Sciatic nerve (tissue), 2 donors: ENCODE data around the gene KRT39. TPM values are rescaled to one million over a fixed set of nuclear protein-coding genes. Genes with fewer than 3 reads are reported as not detected.
"Not testable (repeated sequence)": the region's sequence is repeated elsewhere in the genome, so short reads cannot be mapped to it uniquely, and the experiment has no call there.

Experiments
- ATAC-seq: fragments of 200-7000 bp; cut with Tn5 transposase; one replicate; pipeline ENCODE4 v1.9.1; 2020; ENCODE audit warnings: mild to moderate bottlenecking, moderate library complexity
- DNase-seq: peaks from one replicate; pipeline ENCODE4 v3.0.0-alpha.2; 2020; ENCODE audit warnings: low spot score
- intact Hi-C: fragments of 100-400 bp; cut with DNase I; formaldehyde crosslinking; loops from one replicate; pipeline ENCODE4 v1.14.2; 2022
- total RNA-seq: library from RNA; stranded (reverse); fragmentation: NEBNext Ultra II Directional; extraction: Animal tissue kit (Norgen Biotek cat#: 25700); gene quantifications from one replicate; pipeline ENCODE4 v1.2.1, GENCODE V29; 2021
- donor health status: DM: no; HTN: no; CAD: no.
- donor health status: DM: no; HTN: no; CAD: no.

The KRT39 gene
- not detected for total RNA-seq

DNA sequence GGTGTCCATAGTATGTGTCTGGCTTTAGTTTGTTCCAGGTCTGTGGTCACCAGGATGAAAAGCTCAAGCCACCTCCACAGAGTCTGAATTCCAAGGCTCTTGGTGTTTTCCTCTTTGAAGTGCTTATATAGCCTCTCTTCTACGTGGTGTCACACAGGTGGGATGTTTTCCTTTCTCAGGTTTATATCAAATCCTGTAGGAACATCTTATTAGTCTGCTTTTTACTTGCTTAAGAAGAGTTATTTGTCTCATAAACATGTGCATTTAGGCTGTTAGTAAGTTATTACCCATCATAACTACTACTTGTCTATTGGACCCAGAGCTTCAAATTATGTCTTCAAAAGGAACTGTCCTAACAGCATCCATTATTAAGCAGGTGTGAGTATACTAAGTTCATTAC is at the start of gene KRT39:
Gene KRT39, minus strand, starts transcription at position 101 of the 400 bp plus-strand sequence. Its CDS starts 92 bp downstream, at position 9.
- DNase-seq, result no peak
- no peak for ATAC-seq
- intact Hi-C loops, result no loop called here

DNA sequence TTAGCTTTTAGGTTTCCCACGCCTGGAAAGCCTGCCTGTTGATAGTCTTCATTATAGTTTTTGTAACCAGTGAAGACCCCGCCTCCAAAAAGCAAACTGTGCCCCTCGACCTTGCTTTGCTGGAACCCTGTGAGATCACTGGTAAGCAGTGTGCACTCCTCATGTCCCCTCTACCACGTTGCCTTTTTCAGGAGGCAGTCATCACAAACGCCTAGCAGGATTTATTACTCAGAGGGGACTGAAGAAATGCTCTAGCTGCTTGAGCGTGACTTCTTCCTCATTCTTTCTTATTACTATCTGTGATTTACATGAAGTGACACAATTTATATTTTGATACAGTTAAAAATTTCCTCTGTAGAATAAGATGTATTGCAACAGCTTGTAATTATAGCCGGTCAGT is 48.7 kb upstream of the KRT39 start:
- intact Hi-C loops, result no loop called here
- no peak for DNase-seq
- ATAC-seq, result no peak

DNA sequence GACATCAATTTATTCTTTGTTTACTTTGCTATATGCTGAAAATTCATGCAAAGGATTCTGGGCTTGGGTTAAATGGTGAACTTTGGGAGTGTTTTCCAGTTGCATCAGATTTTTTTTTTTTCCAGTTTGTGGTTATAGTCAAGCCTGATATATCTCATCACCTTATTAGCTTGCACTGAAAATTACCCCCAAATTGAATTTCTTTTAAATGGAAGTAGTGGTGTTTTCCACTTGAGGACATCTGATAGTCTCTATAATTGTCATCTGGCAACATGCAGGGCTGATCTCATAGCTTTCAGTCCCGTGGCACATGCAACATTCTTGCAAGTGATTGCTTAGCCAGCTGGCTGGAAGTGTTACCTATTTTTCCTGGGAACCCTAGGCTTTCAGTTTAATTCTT is 46.9 kb upstream of the KRT39 start:
- ATAC-seq, result no peak
- intact Hi-C loops, result no loop called here
- DNase-seq, result no peak

GRCh38 chr17:41013181-41013580 is 46.4 kb upstream of the KRT39 start:
- intact Hi-C loops, result no loop called here
- DNase-seq (no peak), ATAC-seq (no peak)

GRCh38 chr17:41012326-41013120 is 45.8 kb upstream of the KRT39 start:
- ATAC-seq, result no peak
- intact Hi-C loops, result no loop called here

DNA sequence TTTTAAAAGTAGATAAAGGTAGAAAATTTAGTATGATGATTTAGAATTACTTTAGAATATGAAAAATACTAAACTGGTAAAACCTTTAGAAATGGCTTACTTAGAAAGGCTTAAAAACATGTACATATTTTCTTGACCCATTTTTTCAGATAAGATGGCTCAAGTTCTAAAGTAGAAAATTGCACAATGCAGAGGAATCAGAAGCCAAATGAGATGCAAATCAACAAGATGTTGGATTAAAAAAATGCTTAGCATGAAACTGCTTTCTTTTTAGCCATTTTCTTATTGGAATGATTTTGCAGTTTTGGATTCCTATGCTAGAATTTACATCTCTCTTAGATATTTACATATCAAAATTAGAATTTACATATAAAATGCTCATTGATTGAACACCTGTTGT is 43.7 kb upstream of the KRT39 start:
- intact Hi-C loops, result no loop called here

More at GRCh38 chr17:41012326-41013120, 45.8 kb upstream of the KRT39 start:
- DNase-seq, result no peak

DNA sequence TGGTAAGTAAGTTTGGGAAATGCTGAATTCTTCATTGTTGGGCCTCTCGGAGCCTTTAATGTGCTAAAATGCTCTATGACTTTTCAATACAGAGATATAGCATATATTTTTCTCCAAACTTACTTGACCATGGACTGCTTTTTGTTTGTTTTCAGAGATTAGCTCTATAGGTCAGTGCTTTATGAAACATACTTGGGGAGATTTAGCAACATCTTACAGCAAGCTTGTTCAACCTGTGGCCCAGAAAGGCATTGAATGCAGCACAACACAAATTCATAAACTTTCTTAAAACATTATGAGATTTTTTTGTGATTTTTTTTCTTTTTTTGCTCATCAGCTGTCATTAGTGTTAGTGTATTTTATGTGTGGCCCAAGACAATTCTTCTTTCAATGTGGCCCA is 43.2 kb upstream of the KRT39 start:
- intact Hi-C loops, result no loop called here
- DNase-seq (no peak), ATAC-seq (no peak)

More for the DNA sequence above, 43.7 kb upstream of the KRT39 start:
- ATAC-seq (no peak), DNase-seq (no peak)

DNA sequence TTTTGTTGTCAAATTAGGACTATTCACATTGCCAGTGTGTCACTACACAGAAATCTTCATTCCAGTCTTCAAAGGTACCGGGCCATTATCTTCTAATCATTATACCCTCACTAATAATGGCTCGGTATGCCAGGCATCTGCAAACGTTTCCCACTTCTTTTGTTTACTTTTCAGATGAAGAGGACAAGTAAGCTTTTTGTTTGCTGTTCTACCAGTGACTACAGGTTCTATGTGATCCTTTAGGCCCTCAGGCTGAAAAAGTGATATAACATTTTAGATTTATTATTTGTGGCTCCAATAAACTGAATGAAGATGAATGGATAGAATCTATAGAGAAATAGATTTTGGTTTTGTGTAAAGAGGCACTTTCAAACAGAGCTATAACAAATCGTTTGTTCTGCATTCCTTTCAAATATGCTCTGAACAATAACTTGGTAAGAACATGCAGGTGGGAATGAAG is 42.6 kb upstream of the KRT39 start:
- intact Hi-C loops, result no loop called here
- ATAC-seq, result no peak
- no peak for DNase-seq

DNA sequence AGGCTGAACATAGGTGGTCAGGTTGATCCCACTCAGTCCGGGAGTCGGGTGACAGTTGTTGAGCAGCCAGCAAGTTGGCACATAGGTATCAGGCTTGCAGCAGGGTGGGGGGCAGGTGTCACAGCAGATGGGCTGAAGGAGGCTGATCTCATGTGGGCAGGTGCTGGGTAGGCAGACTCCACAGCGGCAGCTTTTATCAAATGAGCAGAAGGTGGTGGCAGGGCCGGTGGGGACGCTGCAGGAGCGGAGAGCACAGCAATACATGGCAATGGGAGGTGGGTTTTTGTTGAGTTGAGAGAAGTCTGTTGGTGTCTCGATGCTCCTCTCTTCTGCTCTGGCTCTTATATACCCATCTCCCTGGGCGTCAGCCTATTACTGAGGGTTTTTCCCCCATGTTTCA is 42.1 kb upstream of the KRT39 start, which contains the start of gene KRTAP3-1:
Gene KRTAP3-1, minus strand, starts transcription at position 318 of the 400 bp plus-strand sequence. Its CDS starts 54 bp downstream, at position 264.
- ATAC-seq (no peak), DNase-seq (no peak)
- intact Hi-C loops, result no loop called here

DNA sequence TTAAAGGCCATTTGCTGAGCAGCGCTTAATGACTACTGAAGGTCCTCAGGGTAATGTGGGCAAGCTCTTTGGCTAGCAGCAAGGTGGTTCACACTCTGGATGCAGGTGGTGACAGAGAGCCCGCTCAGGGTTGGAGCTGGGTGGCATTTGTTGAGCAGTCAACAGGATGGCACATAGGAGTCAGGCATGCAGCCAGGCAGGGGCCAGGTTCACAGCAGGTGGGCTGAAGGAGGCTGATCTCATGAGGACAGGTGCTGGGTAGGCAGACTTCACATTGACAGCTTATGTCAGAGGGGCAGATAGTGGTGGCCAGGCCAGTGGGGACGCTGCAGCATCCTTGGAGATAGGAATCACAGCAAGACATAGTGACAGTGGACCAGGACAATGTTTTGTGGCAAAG is 37.6 kb upstream of the KRT39 start:
- ATAC-seq, result no peak
- intact Hi-C loops, result no loop called here
- DNase-seq, result no peak

DNA sequence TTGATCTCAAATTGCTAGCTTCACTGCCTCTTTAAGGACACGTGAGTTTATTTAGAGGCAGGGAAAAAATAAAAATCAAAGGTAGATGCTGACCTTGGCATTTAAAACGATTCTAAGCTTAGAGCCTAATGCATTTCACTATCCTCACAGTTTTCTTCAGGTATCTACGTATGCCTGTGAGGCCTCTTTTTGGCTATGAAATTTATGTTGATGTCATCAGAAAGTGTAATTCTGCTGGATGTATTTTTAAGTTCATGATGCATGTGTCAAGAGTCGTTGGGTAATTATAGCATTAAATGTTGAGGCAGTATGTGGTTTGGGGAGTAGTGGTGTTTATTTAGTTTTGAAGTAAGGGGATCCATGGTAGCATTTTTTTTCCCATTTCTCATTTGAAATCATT is 37.2 kb upstream of the KRT39 start:
- ATAC-seq, result no peak
- intact Hi-C loops, result no loop called here
- no peak for DNase-seq

GRCh38 chr17:41002814-41003213 is 36.1 kb upstream of the KRT39 start:
- DNase-seq (no peak), ATAC-seq (no peak)
- intact Hi-C loops, result no loop called here

- no peak for DNase-seq
Observed at GRCh38 chr17:41001795-41002194, 35.0 kb upstream of the KRT39 start.

GRCh38 chr17:40999563-40999962 is 32.8 kb upstream of the KRT39 start, which contains the start of gene KRTAP3-2:
Gene KRTAP3-2 (minus strand): TSS chr17:40999906. CDS start chr17:40999853, 53 bp downstream.
- intact Hi-C loops, DNase-seq, ATAC-seq: not testable (repeated sequence)

More at GRCh38 chr17:41001795-41002194, 35.0 kb upstream of the KRT39 start:
- ATAC-seq, result no peak
- intact Hi-C loops, result no loop called here

DNA sequence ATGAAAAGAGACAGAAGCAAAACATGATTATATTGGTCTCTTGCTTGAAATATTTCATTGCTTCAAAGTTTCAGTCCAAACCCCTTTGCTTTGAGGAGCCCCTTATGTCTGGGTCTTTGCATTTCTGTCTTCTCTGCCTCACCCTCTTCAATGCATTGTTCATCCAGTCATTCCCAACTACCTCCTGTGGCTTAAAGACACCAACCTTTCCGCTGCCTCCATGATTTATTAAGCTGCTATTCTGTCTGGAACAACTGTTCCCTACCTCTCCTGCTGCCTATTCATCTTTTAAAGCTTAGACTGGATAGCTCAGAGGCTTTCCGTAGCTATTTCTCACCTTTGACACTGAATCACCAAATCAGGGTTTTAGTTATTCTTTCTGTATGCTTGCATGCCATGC is 30.6 kb upstream of the KRT39 start:
- DNase-seq, result no peak
- ATAC-seq, result no peak
- intact Hi-C loops, result no loop called here

- ATAC-seq (no peak), DNase-seq (no peak)
- intact Hi-C loops, result no loop called here
Observed at GRCh38 chr17:40996829-40997228, 30.1 kb upstream of the KRT39 start.

DNA sequence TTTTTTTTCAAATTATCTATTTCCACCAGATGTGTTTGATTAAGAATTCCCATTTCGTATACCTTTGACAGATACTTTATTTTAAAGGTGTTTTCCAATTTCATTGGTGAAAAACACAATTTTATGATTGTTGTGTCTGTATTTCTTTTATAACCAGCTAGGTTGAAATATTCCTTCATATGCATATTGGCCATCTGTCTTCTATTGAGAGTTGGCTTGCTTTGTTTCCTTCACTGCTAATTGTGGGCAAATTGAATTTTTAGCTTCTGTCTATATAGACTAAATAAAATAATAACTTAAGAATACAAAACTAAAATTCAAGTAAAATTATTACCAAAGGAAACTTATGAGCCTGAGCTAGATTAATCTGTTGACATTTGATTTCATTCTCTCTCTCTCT is 28.4 kb upstream of the KRT39 start:
- intact Hi-C loops, result no loop called here
- no peak for ATAC-seq
- no peak for DNase-seq

GRCh38 chr17:40993839-40994238 is 27.1 kb upstream of the KRT39 start, which contains the start of gene KRTAP3-3:
Gene KRTAP3-3 (minus strand): TSS chr17:40994164. CDS start chr17:40994097, 67 bp downstream.
- ATAC-seq, result no peak
- intact Hi-C loops, result no loop called here

GRCh38 chr17:40993084-40993483 is 26.3 kb upstream of the KRT39 start:
- intact Hi-C loops, result no loop called here
- no peak for DNase-seq
- ATAC-seq, result no peak

More at GRCh38 chr17:40993839-40994238, 27.1 kb upstream of the KRT39 start, which contains the start of gene KRTAP3-3:
- DNase-seq, result no peak

GRCh38 chr17:40992666-40993065 is 25.9 kb upstream of the KRT39 start:
- no peak for ATAC-seq
- no peak for DNase-seq
- intact Hi-C loops, result no loop called here
